Measurements from ENCODE around the gene C19orf44. TPM values are rescaled to one million over a fixed set of nuclear protein-coding genes. Genes with fewer than 3 reads are reported as not detected.
A peak's percentile ranks its signal among the peaks of the same experiment; 100 is the strongest.

The C19orf44 gene
- polyA plus RNA-seq, 2 of the 4 experiments (the other 2 are of a cell fraction), result 2.9 to 3.0 TPM

- Histone ChIP-seq H3K4me2 (peak overlapping the region; percentile 37), H3K27ac (peak overlapping the region; percentile 30 to 73; a peak in 4 of 6 replicates), H3K9me3 (no peaks in the 10 kb centered on the region), H3K4me1 (peaks cover 17% of the 10 kb centered on the region), H3K4me3 (no peak overlapping the region)
- FAIRE-seq (no peak), DNase-seq (ENCODE audit: low read depth in 1 of 2, low spot score in 1 of 2) (no peak), ATAC-seq (peak; percentile 16 to 59; a peak in 3 of 6 replicates)
- 59% methylated on average over 8 of the region's 16 CpGs for WGBS (ENCODE audit: missing lambda C conversion rate)
- ChIA-PET POLR2A (no interaction called here), CTCF (interaction anchor here (0.5 to 0.9 kb wide), 3 partner anchors 10 to 105 kb away, joined by 3 read pairs; no protein-coding TSS in a partner anchor)
- TF ChIP-seq MAX (IDR thresholded peaks at IDR 0.05), result no peak
- no peak for TF ChIP-seq SMC3 (IDR thresholded peaks at IDR 0.05)
- no peak for TF ChIP-seq RFX5 (IDR thresholded peaks at IDR 0.05)
- TF ChIP-seq CHD2 (IDR thresholded peaks at IDR 0.05; ENCODE audit: low read length, partially characterized antibody), result no peak
Measured at GRCh38 chr19:16457195-16457953, 38.8 kb upstream of the C19orf44 start.

- CTCF ChIA-PET, result interaction anchor here (0.5 to 0.6 kb wide), 2 partner anchors 11 to 105 kb away, joined by 3 read pairs; no protein-coding TSS in a partner anchor
- no peak for DNase-seq (ENCODE audit: low read depth in 1 of 2, low spot score in 1 of 2)
Measured at GRCh38 chr19:16457954-16458331, 38.3 kb upstream of the C19orf44 start.

GRCh38 chr19:16458391-16459341 lies 37.5 kb upstream of the C19orf44 start:
- no peak for DNase-seq (ENCODE audit: low read depth in 1 of 2, low spot score in 1 of 2)
- Histone ChIP-seq H3K27ac (peak overlapping the region in 1 of 2 experiments; percentile 73; a peak in 4 of 6 replicates), H3K9me3 (no peaks in the 10 kb centered on the region), H3K4me1 (peaks cover 29% of the 10 kb centered on the region), H3K4me3 (no peak overlapping the region), H3K4me2 (no peak overlapping the region)
- FAIRE-seq, result no peak
- CTCF ChIA-PET, result interaction anchor here (0.6 kb wide), 1 partner anchor 10 kb away, joined by 3 read pairs; no protein-coding TSS in a partner anchor
- POLR2A ChIA-PET, result no interaction called here
- 81% methylated on average over 23 of the region's 25 CpGs for WGBS (ENCODE audit: missing lambda C conversion rate)
- no peak for ATAC-seq
- TF ChIP-seq HDAC2 (IDR thresholded peaks at IDR 0.05) (no peak), ESRRA (IDR thresholded peaks at IDR 0.05; ENCODE audit: borderline replicate concordance, low read length) (no peak), TP53 (CRISPR knock-in tag; IDR thresholded peaks at IDR 0.05) (no peak), MAZ (IDR thresholded peaks at IDR 0.05; ENCODE audit: borderline replicate concordance, low read depth, low read length) (no peak), HMGXB4 (CRISPR knock-in tag; IDR thresholded peaks at IDR 0.05; ENCODE audit: borderline replicate concordance) (no peak), EHMT2 (IDR thresholded peaks at IDR 0.05; ENCODE audit: low read depth) (no peak), RAD21 (conservative IDR thresholded peaks at IDR 0.05 in 1 of 2, IDR thresholded peaks at IDR 0.05 in 1 of 2) (no peak), TFCP2L1 (CRISPR knock-in tag; IDR thresholded peaks at IDR 0.05) (no peak), RFX5 (IDR thresholded peaks at IDR 0.05) (no peak), RNF2 (IDR thresholded peaks at IDR 0.05; ENCODE audit: borderline replicate concordance, low read depth) (no peak), GATA3 (IDR thresholded peaks at IDR 0.05; ENCODE audit: borderline replicate concordance) (no peak), POLR2AphosphoS2 (conservative IDR thresholded peaks at IDR 0.05; ENCODE audit: low read length) (no peak), REST (IDR thresholded peaks at IDR 0.05) (no peak), ZC3H11A (IDR thresholded peaks at IDR 0.05) (no peak)
- TF ChIP-seq, protein P1, sequence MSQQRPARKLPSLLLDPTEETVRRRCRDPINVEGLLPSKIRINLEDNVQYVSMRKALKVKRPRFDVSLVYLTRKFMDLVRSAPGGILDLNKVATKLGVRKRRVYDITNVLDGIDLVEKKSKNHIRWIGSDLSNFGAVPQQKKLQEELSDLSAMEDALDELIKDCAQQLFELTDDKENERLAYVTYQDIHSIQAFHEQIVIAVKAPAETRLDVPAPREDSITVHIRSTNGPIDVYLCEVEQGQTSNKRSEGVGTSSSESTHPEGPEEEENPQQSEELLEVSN (IDR thresholded peaks at IDR 0.05; ENCODE audit: borderline replicate concordance, low read depth), result no peak

More at GRCh38 chr19:16457954-16458331, 38.3 kb upstream of the C19orf44 start:
- no peaks in the 10 kb centered on the region for H3K9me3 ChIP-seq
- ATAC-seq (peak; percentile 10 to 48; a peak in 3 of 6 replicates), FAIRE-seq (no peak)
- H3K4me3 ChIP-seq, result no peak overlapping the region
- POLR2A ChIA-PET, result no interaction called here
- peaks cover 23% of the 10 kb centered on the region for H3K4me1 ChIP-seq
- H3K4me2 ChIP-seq, result peak overlapping the region; percentile 37
- 68% methylated on average over 8 of the region's 8 CpGs for WGBS (ENCODE audit: missing lambda C conversion rate)
- TF ChIP-seq CHD4 (IDR thresholded peaks at IDR 0.05; ENCODE audit: borderline replicate concordance), result no peak
- TF ChIP-seq MAX (IDR thresholded peaks at IDR 0.05), result no peak
- no peak for TF ChIP-seq JUNB (IDR thresholded peaks at IDR 0.05)
- TF ChIP-seq NFE2L2 (conservative IDR thresholded peaks at IDR 0.05; ENCODE audit: low read length), result no peak
- TF ChIP-seq JUN (IDR thresholded peaks at IDR 0.05), result no peak
- no peak for TF ChIP-seq NPAS2 (CRISPR knock-in tag; IDR thresholded peaks at IDR 0.05; ENCODE audit: borderline replicate concordance)
- no peak for TF ChIP-seq TP53 (CRISPR knock-in tag; IDR thresholded peaks at IDR 0.05)
- H3K27ac ChIP-seq, result peak overlapping the region; percentile 30 to 73; a peak in 4 of 6 replicates

All from A549 (cell line).